GM18505 (cell line): ENCODE data around the gene CBL.

Source experiments
- ATAC-seq: cut with Tn5 transposase; IDR thresholded peaks from one replicate; pipeline ENCODE4 v1.9.1; 2021; ENCODE audit not compliant: unreplicated experiment
- POLR2A ChIP-seq: IDR thresholded peaks from 4 replicates; pipeline ENCODE4 v1.6.1; 2011; ENCODE audit warnings: borderline replicate concordance; ENCODE audit not compliant: insufficient read depth, insufficient read length; ENCODE audit errors: extremely low read depth

Gene CBL

GRCh38 chr11:119290894-119291497 is 84.9 kb downstream of the CBL start:
- TF ChIP-seq POLR2A = no peak
- ATAC-seq = no peak

- no peak for TF ChIP-seq POLR2A
- no peak for ATAC-seq
Observed at GRCh38 chr11:119293461-119293860, 87.3 kb downstream of the CBL start.

- TF ChIP-seq POLR2A = no peak
Observed at GRCh38 chr11:119295178-119295577, 89.0 kb downstream of the CBL start.

GRCh38 chr11:119297938-119298337 is 91.8 kb downstream of the CBL start:
- no peak for ATAC-seq
- TF ChIP-seq POLR2A = no peak

More at GRCh38 chr11:119295178-119295577, 89.0 kb downstream of the CBL start:
- ATAC-seq = no peak

- ATAC-seq = no peak
- TF ChIP-seq POLR2A = no peak
Observed at GRCh38 chr11:119298726-119299125, 92.6 kb downstream of the CBL start.

- no peak for TF ChIP-seq POLR2A
- no peak for ATAC-seq
Observed at GRCh38 chr11:119299416-119299815, 93.3 kb downstream of the CBL start.

- TF ChIP-seq POLR2A = no peak
- ATAC-seq = no peak
Observed at GRCh38 chr11:119300198-119300964, 94.2 kb downstream of the CBL start.

GRCh38 chr11:119303227-119303718 is 97.1 kb downstream of the CBL start:
- TF ChIP-seq POLR2A = no peak
- no peak for ATAC-seq

- no peak for TF ChIP-seq POLR2A
Observed at GRCh38 chr11:119305556-119306372, 99.6 kb downstream of the CBL start.

GRCh38 chr11:119306373-119306890 is 100.3 kb downstream of the CBL start:
- TF ChIP-seq POLR2A = no peak
- ATAC-seq = no peak

More at GRCh38 chr11:119305556-119306372, 99.6 kb downstream of the CBL start:
- no peak for ATAC-seq

GRCh38 chr11:119307219-119307618 is 101.1 kb downstream of the CBL start:
- no peak for TF ChIP-seq POLR2A
- no peak for ATAC-seq

- ATAC-seq = no peak
- TF ChIP-seq POLR2A = no peak
Observed at GRCh38 chr11:119307974-119308373, 101.8 kb downstream of the CBL start.

- no peak for TF ChIP-seq POLR2A
Observed at GRCh38 chr11:119309411-119309810, 103.3 kb downstream of the CBL start.

GRCh38 chr11:119309953-119310681 is 104.0 kb downstream of the CBL start:
- ATAC-seq = no peak

More at GRCh38 chr11:119309411-119309810, 103.3 kb downstream of the CBL start:
- ATAC-seq = no peak

More at GRCh38 chr11:119309953-119310681, 104.0 kb downstream of the CBL start:
- TF ChIP-seq POLR2A = no peak
